ENCODE results near the gene AGPAT2.

Gene AGPAT2

GRCh38 chr9:136686794-136687711 lies at the start of gene AGPAT2:
Gene AGPAT2 (minus strand): TSS chr9:136687457. CDS start chr9:136687357, 100 bp downstream.
- DNase-seq = no peak

GRCh38 chr9:136735812-136736480 lies 48.7 kb upstream of the AGPAT2 start:
- DNase-seq = no peak

DNA sequence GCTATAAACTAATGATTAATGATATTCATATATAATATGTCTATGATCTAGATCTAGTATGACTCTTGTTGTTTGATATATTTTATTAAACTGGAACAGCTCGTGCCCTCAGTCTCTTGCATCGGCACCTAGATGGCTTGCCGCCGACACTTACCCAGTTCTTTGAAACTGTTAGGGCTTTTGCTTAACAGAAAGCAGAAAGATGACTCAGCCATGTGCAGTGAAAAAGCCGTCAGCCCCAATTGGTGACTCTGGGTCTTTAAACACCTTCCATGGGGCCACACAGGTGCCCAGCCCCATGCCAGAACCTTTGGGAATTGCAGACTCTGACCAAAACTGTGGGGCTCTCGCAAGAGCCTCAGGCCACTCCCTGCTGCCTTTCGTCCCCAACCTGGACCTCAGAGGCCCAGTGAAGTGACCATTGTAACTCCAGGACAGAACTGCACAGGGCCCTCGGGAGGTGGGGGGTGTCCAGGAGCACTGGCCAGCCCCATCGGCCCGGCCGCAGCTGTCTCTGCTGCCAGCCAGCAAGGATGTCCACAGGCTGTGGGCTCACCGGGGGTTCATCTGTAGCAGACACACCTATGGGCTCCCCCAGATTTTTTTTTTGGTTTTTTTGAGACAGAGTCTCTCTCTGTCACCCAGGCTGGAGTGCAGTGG lies 47.7 kb upstream of the AGPAT2 start:
- DNase-seq = no peak

- DNase-seq = no peak
Observed at GRCh38 chr9:136733611-136734010, 46.4 kb upstream of the AGPAT2 start.

- DNase-seq = no peak
Observed at GRCh38 chr9:136732444-136733178, 45.4 kb upstream of the AGPAT2 start.

DNA sequence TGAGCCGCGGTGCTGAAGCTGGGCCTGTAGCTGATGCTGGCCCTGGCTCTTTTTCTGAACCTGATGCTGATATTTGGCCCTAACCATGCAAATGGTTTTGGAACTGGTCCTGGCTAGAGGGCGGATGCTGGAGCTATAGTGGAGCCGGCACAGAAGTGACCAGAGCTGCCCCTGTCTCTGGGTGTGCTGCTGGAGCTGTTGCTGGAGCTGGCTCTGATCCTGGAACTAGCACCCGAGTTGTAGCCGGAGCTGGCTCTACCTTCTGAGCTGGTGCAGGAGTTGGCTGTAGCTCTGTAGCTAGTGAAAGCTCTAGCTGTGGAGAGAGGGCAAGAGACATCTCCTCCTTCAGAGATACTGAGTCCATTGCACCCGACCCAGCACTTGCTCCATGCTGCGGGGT lies 42.7 kb upstream of the AGPAT2 start:
- DNase-seq = no peak

DNA sequence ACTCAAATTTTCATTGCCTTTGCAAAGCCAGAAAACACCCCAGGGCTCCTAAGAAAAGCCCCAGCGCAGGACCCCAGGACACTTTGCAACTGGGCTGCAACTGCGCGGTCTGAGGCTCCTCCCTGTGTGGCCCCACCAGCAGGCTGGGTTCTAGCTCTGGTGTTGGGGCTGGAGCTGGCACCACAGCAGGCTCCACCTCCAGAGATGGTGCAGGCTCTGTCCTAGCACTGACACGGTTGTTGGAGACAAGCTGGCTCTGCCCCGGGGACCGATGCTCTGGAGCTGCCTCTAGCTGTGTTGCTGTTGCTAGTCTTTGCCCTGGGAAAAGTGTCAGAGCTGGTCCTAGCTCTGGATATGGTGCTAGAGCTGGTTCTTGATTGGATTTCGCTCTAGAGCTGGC lies 41.9 kb upstream of the AGPAT2 start:
- no peak for DNase-seq

GRCh38 chr9:136728548-136729123 lies 41.4 kb upstream of the AGPAT2 start:
- DNase-seq = no peak

- peak; percentile 48 for DNase-seq
Observed at GRCh38 chr9:136728080-136728547, 40.9 kb upstream of the AGPAT2 start.

DNA sequence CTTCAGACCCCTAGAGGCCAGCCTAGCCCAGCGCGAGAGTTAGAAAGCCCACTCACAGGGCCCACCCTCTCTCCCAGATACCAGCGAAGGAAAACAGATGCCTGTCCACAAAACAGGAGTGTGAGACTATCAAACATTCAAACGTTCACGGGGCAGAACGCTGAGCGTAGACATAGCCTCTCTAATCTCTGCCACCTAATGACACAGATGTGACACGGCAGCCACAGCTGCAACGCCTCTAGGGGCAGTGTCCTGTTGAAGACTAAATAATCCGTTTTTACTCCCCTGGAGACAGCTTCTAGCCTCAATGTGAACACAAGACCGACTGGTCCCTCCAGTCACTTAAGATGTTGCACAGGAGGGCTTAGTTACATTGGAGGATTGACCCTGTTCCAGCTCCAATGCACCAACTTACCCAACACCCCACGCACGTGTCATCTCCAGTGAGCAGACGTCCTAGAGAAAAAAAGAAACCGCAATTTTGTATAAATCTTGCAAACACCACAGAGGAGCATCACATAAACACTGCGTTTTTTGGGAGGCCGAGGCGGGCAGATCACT lies 39.5 kb upstream of the AGPAT2 start:
- no peak for DNase-seq

DNA sequence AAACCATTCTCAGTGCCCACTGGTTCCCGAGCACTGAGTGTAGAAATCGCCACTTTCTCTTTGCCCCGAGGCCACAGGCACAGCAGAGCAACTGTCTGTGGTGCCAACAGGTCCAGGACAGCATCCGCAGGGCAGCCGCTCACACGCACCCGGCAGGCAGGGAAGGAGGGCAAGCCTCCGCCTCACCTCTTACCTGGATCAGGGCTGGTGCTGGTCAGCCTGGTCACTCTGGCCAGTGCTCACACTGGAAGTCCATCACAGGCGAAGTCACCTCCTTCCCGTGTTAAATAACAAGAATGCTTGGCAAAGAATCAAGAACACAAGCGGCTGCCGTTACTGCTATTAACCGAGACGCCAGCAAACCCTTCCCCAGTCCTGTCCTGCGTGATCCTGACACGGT lies 38.9 kb upstream of the AGPAT2 start:
- DNase-seq = no peak

DNA sequence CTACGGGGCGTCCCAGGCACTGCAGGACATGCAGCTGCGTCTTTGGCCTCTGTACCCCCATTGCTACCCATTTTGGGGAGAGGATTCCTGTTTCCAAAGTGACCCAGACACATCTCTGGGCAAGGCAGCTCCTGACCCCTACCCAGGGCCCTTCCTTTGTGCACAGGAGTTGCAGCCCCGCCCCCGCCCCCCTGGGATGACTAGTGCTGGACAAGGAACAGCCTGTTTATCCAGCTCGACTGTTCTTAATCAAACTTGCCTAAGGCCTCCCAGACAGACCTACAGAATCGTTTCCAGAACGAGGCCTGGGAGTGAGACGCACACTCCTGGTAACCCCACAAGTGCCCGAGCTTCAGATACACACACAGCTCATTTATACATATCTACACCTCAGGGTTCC lies 38.4 kb upstream of the AGPAT2 start:
- peak; percentile 41 for DNase-seq

GRCh38 chr9:136724772-136725171 lies 37.5 kb upstream of the AGPAT2 start:
- no peak for DNase-seq

DNA sequence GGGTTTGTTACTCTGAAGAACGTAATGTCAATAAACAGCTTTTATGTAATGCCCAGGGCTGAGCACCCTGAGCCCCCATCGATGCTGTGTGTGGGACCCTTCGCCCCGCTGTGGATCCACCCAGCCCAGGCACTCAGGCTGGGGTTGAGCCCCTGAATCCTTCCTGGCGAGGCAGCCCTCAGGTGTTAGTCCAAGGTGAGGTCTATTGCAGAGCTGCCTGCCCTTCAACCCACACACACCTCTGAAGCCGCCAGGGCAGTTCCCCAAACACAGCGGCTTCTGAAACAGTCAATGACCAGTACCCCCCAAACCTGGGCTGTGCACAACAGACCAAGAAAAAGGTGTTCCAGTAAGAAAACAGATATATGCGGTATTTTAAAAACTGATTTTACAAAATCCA lies 36.7 kb upstream of the AGPAT2 start:
- DNase-seq = no peak

DNA sequence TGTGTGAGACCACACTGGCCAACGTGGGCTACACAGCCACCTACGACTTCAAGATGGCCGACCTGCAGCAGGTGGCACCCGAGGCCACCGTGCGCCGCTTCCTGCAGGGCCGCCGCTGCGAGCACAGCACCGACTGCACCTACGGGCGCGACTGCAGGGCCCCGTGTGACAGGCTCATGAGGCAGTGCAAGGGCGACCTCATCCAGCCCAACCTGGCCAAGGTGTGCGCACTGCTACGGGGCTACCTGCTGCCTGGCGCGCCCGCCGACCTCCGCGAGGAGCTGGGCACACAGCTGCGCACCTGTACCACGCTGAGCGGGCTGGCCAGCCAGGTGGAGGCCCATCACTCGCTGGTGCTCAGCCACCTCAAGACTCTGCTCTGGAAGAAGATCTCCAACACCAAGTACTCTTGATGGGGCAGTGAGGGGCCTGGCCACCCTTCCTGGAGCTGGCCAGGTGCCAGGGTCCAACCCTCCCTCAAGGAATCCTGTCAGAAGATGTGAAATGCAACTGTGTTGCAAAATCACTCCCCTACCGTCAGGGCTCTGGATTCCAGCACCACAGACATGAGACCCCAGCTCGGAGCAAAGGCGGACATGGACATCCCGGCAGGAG lies 36.2 kb upstream of the AGPAT2 start:
- DNase-seq = no peak

DNA sequence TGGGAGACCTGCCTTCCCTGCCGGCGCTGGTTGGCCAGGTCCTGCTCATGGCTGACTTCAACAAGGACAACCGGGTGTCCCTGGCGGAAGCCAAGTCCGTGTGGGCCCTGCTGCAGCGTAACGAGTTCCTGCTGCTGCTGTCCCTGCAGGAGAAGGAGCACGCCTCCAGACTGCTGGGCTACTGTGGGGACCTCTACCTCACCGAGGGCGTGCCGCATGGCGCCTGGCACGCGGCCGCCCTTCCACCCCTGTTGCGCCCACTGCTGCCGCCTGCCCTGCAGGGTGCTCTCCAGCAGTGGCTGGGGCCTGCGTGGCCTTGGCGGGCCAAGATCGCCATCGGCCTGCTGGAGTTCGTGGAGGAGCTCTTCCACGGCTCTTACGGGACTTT lies 35.7 kb upstream of the AGPAT2 start:
- DNase-seq = no peak

DNA sequence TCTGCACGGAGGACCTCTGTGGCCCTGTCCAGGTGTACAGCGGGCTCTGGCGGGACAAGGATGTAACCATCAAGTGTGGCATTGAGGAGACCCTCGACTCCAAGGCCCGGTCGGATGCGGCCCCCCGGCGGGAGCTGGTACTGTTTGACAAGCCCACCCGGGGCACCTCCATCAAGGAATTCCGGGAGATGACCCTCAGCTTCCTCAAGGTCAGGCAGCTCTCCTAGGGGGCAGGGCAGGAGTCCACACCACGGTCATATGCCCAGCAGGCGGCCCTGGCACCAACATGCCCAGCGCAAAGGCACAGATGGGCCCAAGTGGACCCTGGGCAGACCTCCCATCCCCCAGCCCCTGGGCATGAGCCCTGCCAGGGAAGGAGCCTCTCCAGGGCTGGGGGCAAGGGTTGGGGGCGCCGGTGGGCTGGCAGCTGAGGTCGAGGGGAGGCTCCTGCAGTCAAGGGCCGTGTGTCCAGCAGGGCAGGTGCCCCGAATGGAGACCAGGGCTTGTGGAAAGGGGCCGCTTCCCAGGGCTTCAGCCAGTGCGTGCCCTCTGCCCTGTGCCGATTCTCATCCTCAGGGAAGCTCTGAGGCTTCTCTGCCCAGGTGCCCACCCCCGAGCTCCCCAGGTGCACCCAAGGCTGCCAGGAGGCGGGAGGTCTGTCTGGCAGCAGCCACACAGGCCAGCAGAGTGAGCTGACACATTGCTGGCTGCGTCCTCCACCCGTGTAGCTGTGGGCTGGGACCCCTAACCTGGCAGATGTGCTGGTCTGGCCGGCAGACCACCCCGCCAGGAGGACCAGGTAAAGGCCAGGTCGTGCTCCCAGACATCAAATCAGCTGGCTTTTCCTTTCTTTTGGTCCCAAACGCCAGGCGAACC lies 35.1 kb upstream of the AGPAT2 start:
- no peak for DNase-seq

- DNase-seq = no peak
Observed at GRCh38 chr9:136721339-136722092, 34.3 kb upstream of the AGPAT2 start.

DNA sequence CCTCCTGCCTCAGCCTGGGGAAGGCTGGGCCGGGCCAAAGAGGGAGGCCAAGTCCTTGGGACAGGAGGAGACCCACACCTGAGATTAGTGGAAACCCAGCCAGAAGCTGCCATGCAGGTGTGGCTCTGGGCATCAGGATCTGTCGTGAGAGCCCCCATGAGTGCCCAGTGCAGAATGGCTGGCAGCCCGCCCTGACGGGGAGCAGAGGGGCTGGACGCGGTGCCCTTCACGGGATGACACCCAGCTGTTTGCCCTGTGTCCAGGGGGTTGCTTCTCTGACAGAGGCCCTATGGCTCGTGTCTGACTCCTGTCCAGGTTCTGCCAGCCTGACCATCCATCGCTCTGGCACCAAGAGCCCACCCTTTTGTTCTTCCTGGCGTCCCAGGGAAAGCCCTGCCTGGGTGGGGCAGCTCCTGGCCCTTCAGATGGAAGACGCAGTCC lies 33.7 kb upstream of the AGPAT2 start:
- no peak for DNase-seq

Data from amniotic stem cell (primary cell).